ENCODE results near the gene MDM4. TPM values are rescaled to one million over a fixed set of nuclear protein-coding genes. Genes with fewer than 3 reads are reported as not detected.
A peak's percentile ranks its signal among the peaks of the same experiment; 100 is the strongest.

The MDM4 gene
- total RNA-seq, 1 experiment from 2014 or later, result 56.5 TPM

DNA sequence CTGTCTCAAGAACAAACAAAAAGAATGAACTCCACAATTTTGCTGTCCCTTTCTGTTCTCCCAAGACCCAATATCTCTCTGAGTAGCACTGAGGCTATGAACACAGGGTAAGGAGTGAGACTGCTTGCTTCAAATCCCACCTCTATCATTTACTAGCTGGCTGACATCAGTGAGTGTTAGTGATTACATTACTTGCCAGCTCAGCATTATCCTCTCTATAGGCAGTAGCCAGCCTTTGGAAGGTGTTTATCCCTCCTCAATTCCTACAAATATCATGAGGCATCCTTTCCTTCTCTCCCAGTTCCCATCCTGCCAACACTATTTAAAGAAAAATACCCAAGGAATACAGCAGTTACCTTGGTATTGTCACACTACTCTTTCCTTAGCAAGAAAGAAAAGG is 24.6 kb upstream of the MDM4 start:
- Histone ChIP-seq H3K27me3 (replicated peaks; ENCODE audit: control insufficient read depth, insufficient read depth, low read length) (no peaks in the 10 kb centered on the region), H3K4me3 (ENCODE audit: low read depth, low read length) (no peak overlapping the region), H3K4me1 (peaks cover 17% of the 10 kb centered on the region), H3K36me3 (ENCODE audit: control insufficient read depth, insufficient read depth, low read length) (peaks cover 1% of the 10 kb centered on the region), H3K9me3 (no peaks in the 10 kb centered on the region; the same call in 1 of the 2 replicates)
- Mint-ChIP-seq H3K9me3 (ENCODE audit: unreplicated experiment) (no peaks in the 10 kb centered on the region), H3K27me3 (ENCODE audit: insufficient read depth, unreplicated experiment) (no peaks in the 10 kb centered on the region), H3K4me1 (ENCODE audit: low read depth, unreplicated experiment) (peaks cover 21% of the 10 kb centered on the region), H3K4me3 (ENCODE audit: unreplicated experiment) (no peak overlapping the region), H3K36me3 (ENCODE audit: insufficient read depth, unreplicated experiment) (peaks cover 17% of the 10 kb centered on the region), H3K27ac (ENCODE audit: unreplicated experiment) (no peak overlapping the region)
- ChIA-PET POLR2A (interaction anchor here (1.3 kb wide), 1 partner anchor 24 kb away, joined by 3 read pairs; the partner anchor contains the start of gene MDM4), CTCF (interaction anchor here (0.5 to 3.7 kb wide), 4 partner anchors 12 to 106 kb away, joined by 3 to 20 read pairs (median 4); no protein-coding TSS in a partner anchor)
- intact Hi-C loops (cut with micrococcal nuclease; ENCODE audit: unreplicated experiment), result no loop called here
- DNase-seq, result no peak
- TF ChIP-seq CTCF (IDR thresholded peaks at IDR 0.05; ENCODE audit: insufficient read depth in 1 of 2, low read depth in 1 of 2, low read length in 1 of 2, severe bottlenecking in 1 of 2, unreplicated experiment in 1 of 2), result no peak
- no TSS peak for BruUV-seq (replicated peaks)

- Histone ChIP-seq H3K36me3 (ENCODE audit: control insufficient read depth, insufficient read depth, low read length) (peaks cover 1% of the 10 kb centered on the region), H3K4me1 (peaks cover 14% of the 10 kb centered on the region), H3K4me3 (ENCODE audit: low read depth, low read length) (peak overlapping the region; percentile 98), H3K27me3 (replicated peaks; ENCODE audit: control insufficient read depth, insufficient read depth, low read length) (no peaks in the 10 kb centered on the region), H3K9me3 (no peaks in the 10 kb centered on the region)
- Mint-ChIP-seq H3K27me3 (ENCODE audit: insufficient read depth, unreplicated experiment) (no peaks in the 10 kb centered on the region), H3K36me3 (ENCODE audit: insufficient read depth, unreplicated experiment) (peaks cover 20% of the 10 kb centered on the region), H3K27ac (ENCODE audit: unreplicated experiment) (peak overlapping the region; percentile 94), H3K4me3 (ENCODE audit: unreplicated experiment) (peak overlapping the region; percentile 92), H3K4me1 (ENCODE audit: low read depth, unreplicated experiment) (peaks cover 21% of the 10 kb centered on the region), H3K9me3 (ENCODE audit: unreplicated experiment) (no peaks in the 10 kb centered on the region)
- no peak for TF ChIP-seq CTCF (IDR thresholded peaks at IDR 0.05; ENCODE audit: insufficient read depth in 1 of 2, low read depth in 1 of 2, low read length in 1 of 2, severe bottlenecking in 1 of 2, unreplicated experiment in 1 of 2)
- CTCF ChIA-PET, result interaction anchor here (0.7 to 3.7 kb wide), 15 partner anchors 10 to 314 kb away, joined by 3 to 52 read pairs (median 6); partner anchors contain the start of gene MDM4
- TSS peak; percentile 51 for BruUV-seq (replicated peaks)
- peak in 1 of 2 experiments; percentile 81 for DNase-seq
- POLR2A ChIA-PET, result interaction anchor here (0.6 to 2.4 kb wide), 10 partner anchors 8 to 1960 kb away, joined by 3 to 19 read pairs (median 4); partner anchors contain the start of gene MDM4
- intact Hi-C loops (cut with micrococcal nuclease; ENCODE audit: unreplicated experiment), result no loop called here
Measured at GRCh38 chr1:204493145-204493983, 22.8 kb upstream of the MDM4 start.

GRCh38 chr1:204493984-204494280 is 22.3 kb upstream of the MDM4 start:
- no peaks in the 10 kb centered on the region for H3K27me3 Mint-ChIP-seq (ENCODE audit: insufficient read depth, unreplicated experiment)
- H3K4me1 Mint-ChIP-seq (ENCODE audit: low read depth, unreplicated experiment), result peaks cover 21% of the 10 kb centered on the region
- peak overlapping the region; percentile 92 for H3K4me3 Mint-ChIP-seq (ENCODE audit: unreplicated experiment)
- CTCF ChIA-PET, result interaction anchor here (0.7 to 3.7 kb wide), 15 partner anchors 9 to 313 kb away, joined by 3 to 52 read pairs (median 6); partner anchors contain the start of gene MDM4
- intact Hi-C loops (cut with micrococcal nuclease; ENCODE audit: unreplicated experiment), result loop anchor here (1.0 to 2.0 kb wide), 4 partner anchors 12 to 63 kb away; no protein-coding TSS in a partner anchor
- DNase-seq, result peak; percentile 89 to 94
- Histone ChIP-seq H3K4me3 (ENCODE audit: low read depth, low read length) (peak overlapping the region; percentile 98), H3K4me1 (peaks cover 14% of the 10 kb centered on the region), H3K27me3 (replicated peaks; ENCODE audit: control insufficient read depth, insufficient read depth, low read length) (no peaks in the 10 kb centered on the region), H3K36me3 (ENCODE audit: control insufficient read depth, insufficient read depth, low read length) (peaks cover 1% of the 10 kb centered on the region), H3K9me3 (no peaks in the 10 kb centered on the region)
- POLR2A ChIA-PET, result interaction anchor here (0.9 to 2.4 kb wide), 7 partner anchors 9 to 47 kb away, joined by 3 to 19 read pairs (median 4); partner anchors contain the start of gene MDM4
- BruUV-seq (replicated peaks), result no TSS peak
- H3K27ac Mint-ChIP-seq (ENCODE audit: unreplicated experiment), result peak overlapping the region; percentile 94
- TF ChIP-seq CTCF (IDR thresholded peaks at IDR 0.05; ENCODE audit: insufficient read depth in 1 of 2, low read depth in 1 of 2, low read length in 1 of 2, severe bottlenecking in 1 of 2, unreplicated experiment in 1 of 2), result no peak
- H3K36me3 Mint-ChIP-seq (ENCODE audit: insufficient read depth, unreplicated experiment), result peaks cover 20% of the 10 kb centered on the region
- H3K9me3 Mint-ChIP-seq (ENCODE audit: unreplicated experiment), result no peaks in the 10 kb centered on the region
